Nephron progenitor cell (in vitro differentiated cells): ENCODE results near the gene SLCO3A1.

Experiments used
- DNase-seq: peaks from one replicate; pipeline ENCODE4 v3.0.0; 2021
- H3K27ac Mint-ChIP-seq: 2 replicates; pipeline ENCODE4 v1.8.0; 2021; ENCODE audit warnings: mild to moderate bottlenecking, moderate library complexity, mixed read lengths
- H3K27me3 Mint-ChIP-seq: 2 replicates; pipeline ENCODE4 v1.8.0; 2021; ENCODE audit warnings: mild to moderate bottlenecking, low read depth, mixed read lengths; ENCODE audit not compliant: poor library complexity
- H3K36me3 Mint-ChIP-seq: 2 replicates; pipeline ENCODE4 v1.8.0; 2021; ENCODE audit warnings: low read depth, mixed read lengths
- H3K4me1 Mint-ChIP-seq: 2 replicates; pipeline ENCODE4 v1.8.0; 2021; ENCODE audit warnings: mixed read lengths
- H3K4me3 Mint-ChIP-seq: 2 replicates; pipeline ENCODE4 v1.8.0; 2021; ENCODE audit warnings: mild to moderate bottlenecking, moderate library complexity, mixed read lengths
- H3K9me3 Mint-ChIP-seq: 2 replicates; pipeline ENCODE4 v1.8.0; 2021; ENCODE audit warnings: mild to moderate bottlenecking, moderate library complexity, mixed read lengths
- CTCF ChIP-seq: fragments of 200-600 bp; sonication (generic); IDR thresholded peaks from 2 replicates; pipeline ENCODE4 v1.5.0; 2021; ENCODE audit warnings: antibody characterized with exemption

Gene SLCO3A1

GRCh38 chr15:92095693-92096092, 242.2 kb downstream of the SLCO3A1 start:
- Mint-ChIP-seq H3K4me3 (no peak overlapping the region), H3K27ac (no peak overlapping the region), H3K9me3 (no peaks in the 10 kb centered on the region), H3K27me3 (peaks cover 4% of the 10 kb centered on the region), H3K36me3 (no peaks in the 10 kb centered on the region), H3K4me1 (peaks cover 18% of the 10 kb centered on the region)
- TF ChIP-seq CTCF = no peak
- DNase-seq = no peak

- peak; percentile 86 for TF ChIP-seq CTCF
- DNase-seq = peak; percentile 65
- Mint-ChIP-seq H3K9me3 (no peaks in the 10 kb centered on the region), H3K36me3 (no peaks in the 10 kb centered on the region), H3K27ac (no peak overlapping the region), H3K27me3 (no peaks in the 10 kb centered on the region), H3K4me1 (peaks cover 31% of the 10 kb centered on the region), H3K4me3 (peak overlapping the region; percentile 26)
These were observed 244.1 kb downstream of the SLCO3A1 start for GRCh38 chr15:92097474-92098178.

GRCh38 chr15:92098869-92099268, 245.4 kb downstream of the SLCO3A1 start:
- H3K27ac Mint-ChIP-seq = no peak overlapping the region

GRCh38 chr15:92100301-92100700, 246.8 kb downstream of the SLCO3A1 start:
- Mint-ChIP-seq H3K36me3 (no peaks in the 10 kb centered on the region), H3K27ac (no peak overlapping the region), H3K27me3 (no peaks in the 10 kb centered on the region), H3K9me3 (no peaks in the 10 kb centered on the region), H3K4me3 (no peak overlapping the region), H3K4me1 (peaks cover 51% of the 10 kb centered on the region)
- TF ChIP-seq CTCF = no peak
- no peak for DNase-seq

More at GRCh38 chr15:92098869-92099268, 245.4 kb downstream of the SLCO3A1 start:
- Mint-ChIP-seq H3K4me3 (no peak overlapping the region), H3K9me3 (no peaks in the 10 kb centered on the region), H3K36me3 (no peaks in the 10 kb centered on the region), H3K27me3 (no peaks in the 10 kb centered on the region), H3K4me1 (peaks cover 43% of the 10 kb centered on the region)
- no peak for DNase-seq
- TF ChIP-seq CTCF = no peak

- Mint-ChIP-seq H3K4me1 (peaks cover 56% of the 10 kb centered on the region), H3K36me3 (no peaks in the 10 kb centered on the region), H3K4me3 (no peak overlapping the region), H3K27ac (no peak overlapping the region), H3K27me3 (no peaks in the 10 kb centered on the region), H3K9me3 (no peaks in the 10 kb centered on the region)
- DNase-seq = no peak
- TF ChIP-seq CTCF = no peak
These were observed 247.2 kb downstream of the SLCO3A1 start for GRCh38 chr15:92100751-92101150.
